GM13977 (cell line): Measurements from ENCODE around the gene PFDN4.
A peak's percentile ranks its signal among the peaks of the same experiment; 100 is the strongest.

Source experiments
- DNase-seq: peaks from one replicate; pipeline ENCODE4 v3.0.0; 2012; ENCODE audit warnings: low spot score
- in situ Hi-C: fragments of 300-500 bp; cut with MboI; formaldehyde crosslinking; loops from one replicate; pipeline ENCODE4 v1.12.0; 2022; ENCODE audit warnings: low sequenced_read_pairs, low pct_unique_long_range_greater_than_20kb, mixed read lengths, inconsistent platforms; ENCODE audit not compliant: unreplicated experiment
- TF ChIP-seq, protein P1 (sequence below): IDR thresholded peaks from 2 replicates; pipeline ENCODE4 v1.5.1; 2012; ENCODE audit warnings: mild to moderate bottlenecking, control low read depth; ENCODE audit not compliant: insufficient read depth; ENCODE audit errors: extremely low read depth, missing control alignments

Gene PFDN4

DNA sequence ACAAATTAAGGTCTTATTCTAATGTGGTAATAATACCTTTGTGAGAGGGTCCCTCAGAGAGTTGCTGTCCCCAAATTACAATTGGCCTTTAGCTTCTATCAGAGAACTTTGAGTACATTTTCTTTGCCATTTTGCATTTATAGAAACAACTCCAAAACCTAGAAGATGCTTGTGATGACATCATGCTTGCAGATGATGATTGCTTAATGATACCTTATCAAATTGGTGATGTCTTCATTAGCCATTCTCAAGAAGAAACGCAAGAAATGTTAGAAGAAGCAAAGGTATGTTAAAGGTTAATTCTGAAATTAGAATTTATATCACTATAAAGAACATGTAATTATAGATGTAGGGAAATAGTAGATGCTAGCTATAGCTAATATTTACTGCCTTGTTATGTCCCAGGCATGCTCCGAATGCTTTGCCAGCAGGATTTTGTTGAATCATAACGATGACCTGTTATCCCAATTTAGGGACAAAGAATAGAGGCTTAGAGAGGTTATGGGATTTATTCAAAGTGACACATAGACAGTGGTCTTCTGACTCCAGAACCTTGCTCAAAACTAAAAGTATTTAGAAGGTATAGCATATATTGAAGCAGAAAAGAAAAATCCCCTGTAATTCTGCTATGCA lies 7.4 kb downstream of the PFDN4 start:
- in situ Hi-C loops = no loop called here
- TF ChIP-seq, protein P1, sequence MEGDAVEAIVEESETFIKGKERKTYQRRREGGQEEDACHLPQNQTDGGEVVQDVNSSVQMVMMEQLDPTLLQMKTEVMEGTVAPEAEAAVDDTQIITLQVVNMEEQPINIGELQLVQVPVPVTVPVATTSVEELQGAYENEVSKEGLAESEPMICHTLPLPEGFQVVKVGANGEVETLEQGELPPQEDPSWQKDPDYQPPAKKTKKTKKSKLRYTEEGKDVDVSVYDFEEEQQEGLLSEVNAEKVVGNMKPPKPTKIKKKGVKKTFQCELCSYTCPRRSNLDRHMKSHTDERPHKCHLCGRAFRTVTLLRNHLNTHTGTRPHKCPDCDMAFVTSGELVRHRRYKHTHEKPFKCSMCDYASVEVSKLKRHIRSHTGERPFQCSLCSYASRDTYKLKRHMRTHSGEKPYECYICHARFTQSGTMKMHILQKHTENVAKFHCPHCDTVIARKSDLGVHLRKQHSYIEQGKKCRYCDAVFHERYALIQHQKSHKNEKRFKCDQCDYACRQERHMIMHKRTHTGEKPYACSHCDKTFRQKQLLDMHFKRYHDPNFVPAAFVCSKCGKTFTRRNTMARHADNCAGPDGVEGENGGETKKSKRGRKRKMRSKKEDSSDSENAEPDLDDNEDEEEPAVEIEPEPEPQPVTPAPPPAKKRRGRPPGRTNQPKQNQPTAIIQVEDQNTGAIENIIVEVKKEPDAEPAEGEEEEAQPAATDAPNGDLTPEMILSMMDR = no peak
- DNase-seq = no peak

DNA sequence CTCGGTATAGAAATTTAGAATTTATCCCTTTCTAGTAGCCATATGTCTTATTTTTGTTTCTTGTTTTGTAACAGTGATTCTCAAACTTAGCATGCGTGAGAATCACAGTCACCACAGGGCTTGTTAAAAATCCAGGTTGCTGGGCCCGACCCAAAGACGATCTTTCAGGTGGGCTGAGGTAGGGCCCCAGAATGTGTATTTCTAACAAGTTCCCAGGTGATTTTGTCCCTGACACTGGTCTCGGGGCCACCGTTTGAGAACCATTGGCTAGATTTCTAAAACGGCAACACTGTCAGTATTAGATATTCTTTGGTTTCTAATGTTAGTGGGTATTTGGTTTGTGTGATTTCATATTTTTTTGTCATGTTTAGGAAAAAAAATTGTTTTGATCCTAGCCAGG lies 9.9 kb downstream of the PFDN4 start:
- in situ Hi-C loops = no loop called here
- TF ChIP-seq, protein P1 = no peak
- no peak for DNase-seq

DNA sequence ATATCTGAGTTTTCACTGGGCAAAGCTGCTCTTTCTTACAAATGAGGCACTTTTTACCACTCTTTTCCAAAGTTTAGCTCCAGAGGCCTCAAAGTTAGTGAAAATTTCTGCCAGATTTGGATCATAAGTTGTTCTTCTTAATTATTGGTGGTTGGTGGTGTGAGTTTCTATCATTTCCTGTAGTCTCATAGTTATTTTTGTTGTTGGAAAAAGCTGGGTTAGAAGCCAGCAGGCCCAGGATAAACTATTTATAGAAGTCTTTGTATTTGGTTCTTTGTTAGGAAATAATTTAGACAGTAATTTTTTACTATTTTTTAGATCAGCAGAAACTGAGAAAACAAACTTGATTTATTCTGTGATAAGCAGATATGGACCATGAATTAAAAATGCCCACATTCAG lies 10.6 kb downstream of the PFDN4 start:
- in situ Hi-C loops = no loop called here
- TF ChIP-seq, protein P1 = no peak

DNA sequence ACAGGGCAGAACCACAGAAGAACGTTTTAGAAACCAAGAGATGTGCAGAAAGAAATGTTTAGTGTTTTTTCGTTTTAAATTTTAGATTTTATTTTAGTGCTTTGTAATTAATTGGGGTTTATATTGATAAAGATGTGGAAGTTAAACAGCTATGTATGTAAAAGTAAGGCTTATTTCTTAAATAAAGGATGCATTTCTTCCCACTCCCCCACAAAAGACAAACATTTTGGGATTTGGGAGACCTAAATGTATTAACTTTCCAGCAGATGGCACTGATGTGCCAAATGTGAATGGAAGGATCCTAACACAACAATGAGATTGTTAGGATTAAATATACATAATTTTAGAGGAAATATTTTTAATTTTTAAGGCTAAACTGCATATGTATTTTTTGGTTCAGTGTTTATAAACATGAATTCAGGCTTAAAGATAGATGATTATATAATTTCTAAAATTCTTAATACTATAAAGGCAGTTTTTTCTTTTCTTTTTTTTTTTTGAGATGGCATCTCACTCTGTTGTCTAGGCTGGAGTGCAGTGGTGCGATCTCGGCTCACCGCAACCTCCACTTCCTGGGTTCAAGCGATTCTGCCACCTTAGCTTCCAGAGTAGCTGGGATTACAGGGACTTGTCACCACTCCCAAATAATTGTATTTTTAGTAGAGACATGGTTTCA lies 12.0 kb downstream of the PFDN4 start:
- in situ Hi-C loops = loop anchor here (10.0 kb wide), 1 partner anchor 425 kb away; no protein-coding TSS in a partner anchor
- TF ChIP-seq, protein P1 = peak; percentile 38
- DNase-seq = no peak

More for the DNA sequence above, 10.6 kb downstream of the PFDN4 start:
- no peak for DNase-seq

DNA sequence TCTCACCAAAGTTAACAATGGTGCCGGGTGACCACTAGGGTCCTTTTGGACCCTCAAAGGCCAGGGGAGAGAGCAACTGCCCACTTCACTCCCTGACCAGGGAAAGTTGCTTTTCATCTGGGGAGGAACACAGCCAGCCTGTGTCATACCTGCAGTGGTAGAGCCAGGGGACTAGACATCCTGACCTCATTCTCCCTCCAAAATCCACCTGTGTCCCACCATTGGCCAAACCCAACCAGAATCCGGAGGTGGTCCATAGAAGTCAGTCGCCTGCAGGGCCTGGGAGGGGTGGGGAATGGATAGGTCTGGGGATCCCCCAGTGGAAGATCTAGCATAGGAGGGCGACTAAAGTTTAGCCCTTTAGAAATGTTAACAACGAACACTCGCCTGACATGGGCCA lies 12.8 kb downstream of the PFDN4 start:
- in situ Hi-C loops = loop anchor here (10.0 kb wide), 1 partner anchor 424 kb away; no protein-coding TSS in a partner anchor
- TF ChIP-seq, protein P1 = no peak
- no peak for DNase-seq

DNA sequence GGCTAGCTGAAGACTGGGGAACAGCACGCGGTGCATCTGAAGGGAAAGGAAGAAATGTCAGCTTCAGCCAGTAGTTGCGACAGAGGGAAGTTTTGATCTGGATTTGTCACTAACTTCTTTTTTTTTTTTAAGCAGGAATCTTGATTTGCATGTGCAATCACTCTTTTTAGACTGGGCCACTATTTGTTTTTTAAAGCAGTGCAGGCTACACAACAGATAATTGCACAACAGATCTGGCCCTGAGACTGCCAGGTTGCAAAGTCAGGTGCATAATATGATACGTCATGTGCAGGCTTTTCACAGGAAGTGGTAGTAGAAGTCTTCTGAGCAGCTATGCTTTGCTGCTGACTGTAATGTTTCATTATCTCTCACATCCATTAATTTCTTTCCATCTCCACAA lies 13.5 kb downstream of the PFDN4 start:
- DNase-seq = no peak
- TF ChIP-seq, protein P1 = no peak
- in situ Hi-C loops = loop anchor here (10.0 kb wide), 1 partner anchor 423 kb away; no protein-coding TSS in a partner anchor
